DOHH2 (cell line): Measurements from ENCODE around the gene PTGES3L.
"Not testable (repeated sequence)": the region's sequence is repeated elsewhere in the genome, so short reads cannot be mapped to it uniquely, and the experiment has no call there.

Experiments used
- H3F3A ChIP-seq: fragments of 200-600 bp; sonication (generic), shearing (Covaris generic); 2 replicates; pipeline ENCODE4 v1.6.0; 2016; ENCODE audit warnings: antibody characterized with exemption, mild to moderate bottlenecking; ENCODE audit not compliant: control insufficient read depth, insufficient read depth
- H3K27ac ChIP-seq: fragments of 200-600 bp; sonication (generic); 2 replicates; pipeline ENCODE4 v1.5.1; 2014; ENCODE audit warnings: low read depth, mild to moderate bottlenecking, low read length, moderate library complexity
- H3K27me3 ChIP-seq: fragments of 200-600 bp; sonication (generic); 2 replicates; pipeline ENCODE4 v1.6.1; 2014; ENCODE audit warnings: mild to moderate bottlenecking, low read length, mixed read lengths; ENCODE audit not compliant: control insufficient read depth
- H3K36me3 ChIP-seq: fragments of 200-600 bp; sonication (generic); 2 replicates; pipeline ENCODE4 v1.6.1; 2014; ENCODE audit warnings: mild to moderate bottlenecking, low read length, moderate library complexity, mixed read lengths; ENCODE audit not compliant: control insufficient read depth
- H3K4me1 ChIP-seq: fragments of 200-600 bp; sonication (generic); 2 replicates; pipeline ENCODE4 v1.6.1; 2014; ENCODE audit warnings: mild to moderate bottlenecking, low read length, mixed read lengths; ENCODE audit not compliant: control insufficient read depth
- H3K4me2 ChIP-seq: fragments of 200-600 bp; sonication (generic); 2 replicates; pipeline ENCODE4 v1.6.0; 2014; ENCODE audit warnings: mild to moderate bottlenecking, low read length, moderate library complexity
- H3K4me3 ChIP-seq: fragments of 200-600 bp; sonication (generic); 2 replicates; pipeline ENCODE4 v1.5.1; 2014; ENCODE audit warnings: mild to moderate bottlenecking, low read length, mixed read lengths
- H3K79me2 ChIP-seq: fragments of 200-600 bp; sonication (generic); 2 replicates; pipeline ENCODE4 v1.6.1; 2014; ENCODE audit warnings: mild to moderate bottlenecking, low read length, mixed read lengths; ENCODE audit not compliant: control insufficient read depth
- H3K9me2 ChIP-seq: fragments of 200-600 bp; sonication (generic); replicated peaks from 2 replicates; pipeline ENCODE4 v1.6.1; 2014; ENCODE audit warnings: mild to moderate bottlenecking, low read length, mixed read lengths; ENCODE audit not compliant: control insufficient read depth
- H3K9me3 ChIP-seq: fragments of 200-600 bp; sonication (generic); 2 replicates; pipeline ENCODE4 v1.6.1; 2014; ENCODE audit warnings: antibody characterized with exemption, low read length, mixed read lengths; ENCODE audit not compliant: control insufficient read depth, insufficient read depth
- H4K20me1 ChIP-seq: fragments of 200-600 bp; sonication (generic); 2 replicates; pipeline ENCODE4 v1.6.0; 2014; ENCODE audit warnings: low read depth, mild to moderate bottlenecking, antibody characterized with exemption, low read length, moderate library complexity; ENCODE audit not compliant: control insufficient read depth, insufficient read depth
- CTCF ChIP-seq: fragments of 200-600 bp; sonication (generic); IDR thresholded peaks from one replicate; pipeline ENCODE4 v1.5.1; 2014; ENCODE audit warnings: antibody characterized with exemption, mild to moderate bottlenecking, low read depth, low read length; ENCODE audit not compliant: poor library complexity, severe bottlenecking
- EZH2phosphoT487 ChIP-seq: fragments of 200-600 bp; sonication (generic); IDR thresholded peaks from 2 replicates; pipeline ENCODE4 v1.6.1; 2017; ENCODE audit warnings: borderline replicate concordance, mild to moderate bottlenecking, antibody characterized with exemption, low read length, moderate library complexity, mixed read lengths

Gene PTGES3L

GRCh38 chr17:42980274-42980765 is 440 bp upstream of the PTGES3L start, which contains the start of gene RUNDC1:
Gene RUNDC1, plus strand, starts transcription at chr17:42980565. Its CDS starts 12 bp downstream, at chr17:42980577.
- Histone ChIP-seq H3K36me3 (peaks cover 34% of the 10 kb centered on the region), H3K4me1 (peaks cover 44% of the 10 kb centered on the region), H3K9me3 (no peaks in the 10 kb centered on the region), H3K9me2 (no peaks in the 10 kb centered on the region), H3F3A (no peaks in the 10 kb centered on the region), H3K4me2 (peak within 1 kb of the TSS; percentile 97), H4K20me1 (peaks cover 7% of the 10 kb centered on the region; the same call in 1 of the 2 replicates), H3K27me3 (peaks cover 3% of the 10 kb centered on the region), H3K4me3 (peak within 1 kb of the TSS; percentile 100), H3K27ac (peak within 1 kb of the TSS; percentile 81), H3K79me2 (peaks cover 49% of the 10 kb centered on the region)
- TF ChIP-seq EZH2phosphoT487, result no peak
- no peak for TF ChIP-seq CTCF

DNA sequence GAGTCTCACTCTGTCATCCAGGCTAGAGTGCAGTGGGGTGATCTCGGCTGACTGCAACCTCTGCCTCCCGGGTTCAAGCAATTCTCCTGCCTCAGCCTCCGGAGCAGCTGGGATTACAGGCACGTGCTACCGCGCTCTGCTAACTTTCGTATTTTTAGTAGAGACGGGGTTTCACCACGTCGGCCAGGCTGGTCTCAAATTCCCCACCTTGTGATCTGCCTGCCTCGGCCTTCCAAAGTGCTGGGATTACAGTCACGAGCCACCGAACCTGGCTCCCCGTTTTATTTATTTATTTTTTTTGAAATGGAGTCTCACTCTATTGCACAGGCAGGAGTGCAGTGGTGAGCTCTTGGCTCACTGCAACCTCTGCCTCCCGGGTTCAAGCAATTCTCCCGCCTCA is 4.2 kb downstream of the PTGES3L start:
- not testable (repeated sequence) for H3K4me3 ChIP-seq, H4K20me1 ChIP-seq, H3F3A ChIP-seq, H3K36me3 ChIP-seq, H3K27ac ChIP-seq, H3K4me2 ChIP-seq, H3K9me3 ChIP-seq, H3K9me2 ChIP-seq, H3K79me2 ChIP-seq, H3K4me1 ChIP-seq, H3K27me3 ChIP-seq

DNA sequence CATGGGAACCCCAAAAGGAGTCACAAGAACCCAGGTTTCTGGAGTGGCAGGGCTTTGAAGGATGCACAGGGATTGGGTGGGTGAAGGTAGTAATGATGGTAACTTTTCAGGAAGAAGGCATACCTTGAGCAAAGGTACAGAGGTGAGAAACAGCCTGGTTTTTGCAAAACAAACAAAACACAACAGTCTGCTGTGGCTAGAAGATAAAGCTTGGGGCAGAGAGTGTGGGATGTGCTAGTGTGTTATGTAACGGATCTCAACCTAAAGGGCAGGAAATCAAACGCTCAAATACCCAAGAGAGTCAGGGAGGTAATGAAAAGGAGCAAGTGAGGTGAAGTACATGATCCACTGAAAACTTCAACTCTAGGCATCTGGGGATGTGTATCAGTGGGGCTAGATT is 4.6 kb downstream of the PTGES3L start:
- Histone ChIP-seq H3K27ac (no peak overlapping the region), H3K9me3 (no peaks in the 10 kb centered on the region), H4K20me1 (no peaks in the 10 kb centered on the region), H3K4me2 (no peak overlapping the region), H3K4me1 (peaks cover 10% of the 10 kb centered on the region), H3F3A (no peaks in the 10 kb centered on the region; the same call in 1 of the 2 replicates), H3K9me2 (no peaks in the 10 kb centered on the region), H3K36me3 (no peaks in the 10 kb centered on the region), H3K4me3 (no peak overlapping the region), H3K27me3 (peaks cover 3% of the 10 kb centered on the region), H3K79me2 (no peaks in the 10 kb centered on the region)
- TF ChIP-seq CTCF (no peak), EZH2phosphoT487 (no peak)

GRCh38 chr17:42973323-42973722 is 6.6 kb downstream of the PTGES3L start:
- not testable (repeated sequence) for H3K4me3 ChIP-seq, H3K9me2 ChIP-seq, H3K4me2 ChIP-seq, H3K36me3 ChIP-seq, H3K4me1 ChIP-seq, H3K9me3 ChIP-seq, H3K27ac ChIP-seq, H4K20me1 ChIP-seq, H3K27me3 ChIP-seq, H3K79me2 ChIP-seq, H3F3A ChIP-seq
